DMS53 treated with DMSO at 0.1 percent for 48 hours (cell line): ENCODE measurements around the gene SAG.
"Not testable (repeated sequence)": the region's sequence is repeated elsewhere in the genome, so short reads cannot be mapped to it uniquely, and the experiment has no call there.

Experiments
- DNase-seq: peaks from one replicate; lab custom pipeline; 2025; ENCODE audit not compliant: unreplicated experiment; lab: John Stamatoyannopoulos, UW

The SAG gene

DNA sequence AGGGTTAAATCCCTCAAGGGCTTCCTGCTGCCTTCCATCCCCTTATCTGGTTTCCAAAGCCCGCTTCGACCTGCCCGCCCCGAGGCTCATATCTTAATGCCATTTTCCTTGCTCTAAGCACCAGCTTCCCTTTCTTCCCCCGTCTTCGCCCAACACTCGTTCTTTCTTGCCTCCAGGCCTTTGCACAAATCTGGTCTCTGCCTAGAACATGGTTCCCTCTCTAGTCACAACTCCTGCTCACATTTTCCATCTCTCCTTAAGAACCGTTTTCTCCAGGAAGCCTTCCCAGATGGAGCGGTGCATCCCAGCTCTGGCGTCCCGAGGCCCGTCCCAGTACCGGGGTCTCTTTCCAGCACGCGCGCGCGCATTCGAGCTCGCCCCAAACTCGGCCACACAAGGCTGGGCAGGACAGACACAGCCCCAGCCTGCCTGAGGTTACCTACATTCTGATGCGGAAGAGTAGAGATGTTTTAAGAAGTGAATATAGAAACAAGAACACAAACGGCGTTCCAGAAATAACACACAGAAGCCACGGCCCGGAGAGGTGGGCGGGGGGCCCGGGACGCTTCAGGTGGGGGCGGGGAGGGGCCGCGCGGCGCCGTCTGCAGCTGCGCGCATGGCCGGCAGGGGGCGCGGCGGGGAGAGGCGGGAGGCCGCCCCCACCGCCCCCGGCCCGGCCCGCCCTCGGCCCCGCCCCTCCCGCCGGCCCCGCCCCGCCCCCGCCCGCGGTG is 46.3 kb downstream of the SAG start, which contains the start of gene DGKD:
DGKD (plus strand) TSS at position 726 of the 731 bp plus-strand sequence. CDS start 25 bp downstream, outside the sequence.
- DNase-seq, result peak; percentile 15

DNA sequence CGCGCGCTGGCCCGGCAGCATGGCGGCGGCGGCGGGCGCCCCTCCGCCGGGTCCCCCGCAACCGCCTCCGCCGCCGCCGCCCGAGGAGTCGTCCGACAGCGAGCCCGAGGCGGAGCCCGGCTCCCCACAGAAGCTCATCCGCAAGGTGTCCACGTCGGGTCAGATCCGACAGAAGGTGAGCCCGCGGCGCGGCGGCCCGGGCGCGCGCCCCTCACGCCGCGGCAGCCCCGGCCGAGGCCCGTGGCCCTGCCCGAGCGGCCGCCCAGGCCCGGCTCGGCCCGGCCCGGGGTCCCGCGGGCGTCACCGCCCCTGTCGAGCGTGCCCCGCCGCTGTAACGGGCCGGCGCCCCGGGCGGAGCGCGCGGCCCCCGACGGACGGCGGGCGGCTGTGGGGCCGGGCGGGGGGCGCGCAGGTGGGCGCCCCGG is 46.9 kb downstream of the SAG start:
- no peak for DNase-seq

DNA sequence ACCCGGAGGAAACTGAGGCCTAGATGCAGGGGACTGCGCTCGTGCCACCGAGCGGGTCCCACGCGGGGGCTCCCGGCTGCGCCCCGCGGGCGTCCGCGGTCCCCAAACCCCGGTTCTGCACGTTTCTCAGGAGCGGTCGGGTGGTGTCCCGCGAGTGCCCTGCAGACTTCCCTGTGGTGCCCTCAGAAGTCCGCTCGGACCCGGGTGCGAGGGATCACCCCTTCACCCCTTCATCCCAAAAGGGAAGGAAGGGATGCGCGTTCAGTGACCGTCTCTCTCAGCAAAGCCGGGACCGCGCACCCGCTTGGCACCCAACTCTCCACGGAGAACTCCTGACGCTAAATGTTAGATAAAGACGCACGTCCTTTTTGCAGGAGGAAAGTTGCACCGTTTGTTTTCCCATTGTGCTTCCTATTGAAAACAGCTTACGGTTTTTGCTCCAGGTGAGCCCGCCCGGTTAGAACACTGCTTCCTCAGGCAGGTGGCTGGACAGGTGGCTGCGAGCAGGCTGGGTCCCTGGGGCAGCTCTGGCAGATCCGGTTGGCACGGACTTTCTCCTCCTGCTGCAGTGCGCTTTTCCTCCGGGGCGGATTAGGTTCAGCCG is 47.5 kb downstream of the SAG start:
- DNase-seq, result peak; percentile 19

DNA sequence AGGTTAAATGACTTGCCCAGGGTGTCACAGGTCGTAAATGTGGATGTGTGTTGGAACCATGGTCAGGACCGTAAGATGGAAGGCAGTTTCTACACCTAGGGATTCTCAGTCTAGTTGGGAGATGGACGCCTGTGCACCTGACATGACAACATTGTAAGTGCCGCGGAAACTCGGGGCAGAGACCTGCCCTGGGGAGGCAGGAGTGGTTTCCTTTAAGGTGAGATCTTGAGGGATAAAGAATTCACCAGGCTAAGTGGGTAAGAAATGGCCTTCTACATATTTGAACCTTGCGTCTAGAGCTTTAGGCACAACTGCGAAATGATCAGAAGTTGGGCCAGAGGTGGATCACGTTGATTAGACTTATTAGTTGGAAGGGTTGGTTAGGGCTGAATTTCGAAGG is 48.3 kb downstream of the SAG start:
- DNase-seq, result no peak

DNA sequence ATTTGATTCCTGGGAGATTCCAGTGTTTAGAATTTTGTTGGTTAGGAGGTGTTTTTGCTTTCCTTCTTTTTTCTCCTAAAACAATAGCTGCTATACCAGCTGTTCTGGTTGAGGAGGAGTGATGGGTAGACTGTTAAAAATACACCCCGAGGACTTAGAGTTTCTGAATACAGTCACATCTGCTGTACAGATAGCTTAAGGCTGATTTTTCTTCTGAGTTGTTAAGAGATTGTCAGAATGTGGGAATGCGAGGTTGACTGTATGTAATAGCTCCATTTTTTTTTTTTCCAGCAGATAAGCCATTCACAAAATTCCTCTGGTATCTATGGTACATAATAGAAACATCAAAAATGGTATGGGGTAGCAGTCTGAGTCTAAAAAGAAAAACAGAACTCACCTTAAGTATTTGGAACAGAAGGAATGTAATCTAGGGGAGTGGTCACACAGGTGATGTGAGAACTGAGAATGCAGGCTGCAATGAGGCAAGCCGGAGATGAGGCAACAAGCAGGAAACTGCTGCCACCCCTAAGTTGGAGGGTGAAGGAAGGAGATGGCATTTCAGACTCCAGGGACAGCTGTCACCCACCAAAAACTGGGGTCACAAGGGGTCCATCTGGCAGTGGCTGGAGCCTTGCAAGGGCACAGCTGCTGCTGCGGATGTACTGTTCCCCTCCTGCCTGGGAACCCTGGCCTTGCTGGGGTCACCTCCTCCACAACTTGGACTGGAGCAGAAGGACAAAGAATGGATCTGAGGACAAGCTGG is 49.1 kb downstream of the SAG start:
- no peak for DNase-seq

DNA sequence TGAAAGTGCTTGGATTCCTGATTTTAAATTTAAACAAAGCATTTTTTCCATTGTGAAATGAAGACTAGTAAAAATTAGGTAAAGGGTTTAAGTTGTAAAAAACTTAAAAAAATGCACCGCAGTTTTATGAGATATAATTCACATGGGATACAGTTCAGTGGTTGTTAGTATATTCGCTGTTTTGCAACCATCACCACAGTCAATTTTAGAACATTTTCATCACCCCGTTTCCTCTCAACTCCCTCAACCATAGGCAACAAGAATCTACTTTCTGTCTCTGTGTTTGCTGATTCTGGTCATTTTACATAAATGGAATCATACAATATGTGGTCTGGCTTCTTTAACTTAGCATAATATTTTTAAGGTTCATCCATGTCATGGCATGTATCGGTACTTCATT is 50.7 kb downstream of the SAG start:
- no peak for DNase-seq

DNA sequence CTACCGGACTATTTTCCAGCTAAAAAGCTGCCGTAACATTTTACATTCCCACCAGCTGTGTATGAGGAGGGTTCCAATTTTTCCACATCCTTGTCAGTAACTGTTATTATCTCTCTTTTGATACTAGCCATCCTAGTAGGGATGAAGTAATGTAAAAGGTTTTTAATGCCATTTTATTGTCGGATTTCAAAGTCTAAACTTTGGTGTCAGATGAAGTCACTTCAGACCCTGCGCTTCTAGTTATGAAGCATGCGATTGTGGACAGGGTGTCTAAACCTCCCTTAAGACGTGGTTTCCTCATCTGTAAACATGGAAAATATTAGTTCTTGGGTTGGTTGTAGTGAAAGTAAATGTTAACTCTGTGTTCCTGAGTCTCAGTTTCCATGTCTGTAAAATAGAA is 51.3 kb downstream of the SAG start:
- DNase-seq, result no peak

DNA sequence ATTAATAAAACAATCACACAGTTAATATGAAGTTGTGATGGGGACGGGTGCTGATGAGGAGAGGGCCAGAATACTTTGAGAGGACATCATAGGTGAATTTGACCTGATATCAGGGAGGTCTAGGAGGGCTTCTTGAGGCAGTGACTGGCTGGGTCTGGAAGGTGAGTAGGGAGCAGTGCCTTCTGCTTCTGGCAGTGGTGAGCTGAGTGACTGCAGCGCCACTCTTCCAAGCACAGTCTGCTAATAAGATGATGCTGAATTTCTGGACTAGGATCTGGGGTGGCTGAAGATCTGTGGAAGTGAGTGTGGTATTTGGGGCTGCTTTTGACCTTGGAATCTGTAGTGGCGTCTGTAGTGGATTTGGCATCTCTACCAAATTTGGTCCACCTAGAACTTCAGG is 52.2 kb downstream of the SAG start:
- no peak for DNase-seq

DNA sequence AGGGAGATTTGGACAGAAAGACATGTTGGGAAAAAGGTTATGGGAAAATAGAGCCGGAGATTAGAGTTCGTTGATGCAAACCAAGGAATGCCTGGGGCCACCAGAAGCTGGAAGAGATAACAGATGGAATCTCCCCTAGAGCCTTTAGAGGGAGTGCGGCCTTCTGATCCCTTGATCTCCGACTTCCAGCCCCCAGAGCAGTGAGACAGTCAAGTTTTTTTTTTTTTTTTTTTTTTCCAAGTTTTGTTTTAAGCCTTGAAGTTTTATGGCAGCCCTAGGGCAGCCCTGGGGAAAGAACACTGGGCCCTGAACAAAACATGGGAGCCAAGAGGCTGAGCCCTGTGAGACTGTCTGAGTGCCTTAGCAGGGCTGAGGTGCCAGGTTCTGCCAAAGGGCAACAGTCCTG is 53.2 kb downstream of the SAG start:
- no peak for DNase-seq

DNA sequence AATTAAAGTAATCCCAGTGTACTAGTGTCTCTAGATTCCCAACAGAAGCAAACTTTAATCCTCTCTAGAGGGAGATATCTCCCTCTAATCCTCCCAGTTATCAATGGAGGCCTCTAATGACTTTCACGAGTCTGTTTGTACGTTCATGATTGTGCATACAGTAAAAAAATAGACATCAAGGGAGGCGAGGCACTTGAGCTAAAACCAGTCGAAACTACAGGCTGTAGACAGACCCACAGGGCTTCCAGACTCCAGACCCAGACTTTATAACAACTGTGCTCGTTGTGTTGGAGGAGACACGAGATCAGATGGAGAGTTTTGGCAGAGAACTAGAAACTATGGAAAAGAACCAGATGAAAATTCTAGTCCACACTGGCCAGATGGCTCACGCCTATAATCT is 53.7 kb downstream of the SAG start:
- no peak for DNase-seq

DNA sequence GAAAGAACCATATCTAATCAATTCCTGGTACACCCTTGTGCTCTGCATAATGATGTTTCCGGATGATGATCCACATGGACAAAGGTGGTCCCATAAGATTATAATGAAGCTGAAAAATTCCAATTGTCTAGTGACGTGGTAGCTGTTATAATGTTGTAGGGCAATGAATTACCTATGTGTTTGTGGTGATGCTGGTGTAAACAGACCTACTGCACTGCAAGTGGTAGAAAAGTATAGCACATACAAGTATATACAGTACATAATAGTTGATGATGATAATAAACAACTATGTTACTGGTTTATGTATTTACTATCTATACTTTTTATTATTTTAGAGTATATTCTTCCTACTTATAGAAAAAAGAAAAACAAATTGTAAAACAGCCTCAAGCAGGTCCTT is 55.1 kb downstream of the SAG start:
- no peak for DNase-seq

DNA sequence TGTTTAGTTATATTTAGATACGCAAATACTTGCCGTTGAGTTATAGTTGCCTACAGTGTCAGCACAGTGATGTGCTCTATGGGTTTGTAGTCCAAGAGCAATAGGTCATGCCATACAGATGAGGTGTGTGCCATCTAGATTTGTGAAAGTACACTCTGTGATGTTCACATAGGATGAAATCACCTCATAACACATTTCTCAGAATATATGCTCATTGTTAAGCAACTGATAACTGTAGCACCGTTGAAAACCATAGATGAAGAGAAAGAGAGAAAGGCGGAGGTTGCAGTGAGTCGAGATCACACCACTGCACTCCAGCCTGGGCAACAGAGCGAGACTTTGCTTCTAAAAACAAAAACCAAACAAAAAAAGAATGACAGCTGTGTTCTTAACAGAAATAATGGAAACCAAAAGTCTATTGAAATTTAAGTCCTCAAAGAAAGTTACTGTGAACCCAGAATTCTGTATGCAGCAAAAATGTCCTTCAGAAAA is 56.2 kb downstream of the SAG start:
- no peak for DNase-seq

DNA sequence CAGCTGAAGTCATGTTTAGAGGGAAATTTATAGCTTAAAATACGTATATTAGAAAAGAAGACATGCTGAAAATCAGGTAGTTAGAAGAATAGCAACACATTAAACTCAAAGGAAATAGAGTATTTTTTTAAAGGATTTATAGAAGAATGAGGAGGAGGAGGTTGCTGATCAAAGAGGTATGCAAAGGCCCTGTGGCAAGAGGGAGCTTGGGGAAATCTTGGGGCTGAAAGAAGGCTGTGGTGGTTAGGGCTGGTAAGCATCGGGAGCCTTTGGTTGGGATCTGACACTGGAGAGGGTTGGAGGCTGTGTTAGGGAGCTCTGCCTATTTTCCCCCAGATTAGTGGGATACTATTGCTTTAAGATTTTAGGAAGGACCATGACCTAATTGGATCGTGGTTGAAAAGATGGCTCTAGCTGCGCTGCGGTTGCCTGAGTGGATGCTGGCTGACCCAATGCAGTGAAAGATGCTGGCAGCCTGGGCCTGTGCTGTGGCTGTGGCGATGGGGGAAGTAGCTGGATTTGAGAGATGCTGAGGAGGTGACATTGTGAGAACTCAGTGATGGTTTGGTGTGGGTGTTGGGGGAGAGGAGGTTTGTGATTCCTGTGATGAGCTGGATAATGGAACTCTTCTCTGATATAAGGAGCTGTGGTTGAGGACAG is 58.4 kb downstream of the SAG start:
- DNase-seq, result no peak

DNA sequence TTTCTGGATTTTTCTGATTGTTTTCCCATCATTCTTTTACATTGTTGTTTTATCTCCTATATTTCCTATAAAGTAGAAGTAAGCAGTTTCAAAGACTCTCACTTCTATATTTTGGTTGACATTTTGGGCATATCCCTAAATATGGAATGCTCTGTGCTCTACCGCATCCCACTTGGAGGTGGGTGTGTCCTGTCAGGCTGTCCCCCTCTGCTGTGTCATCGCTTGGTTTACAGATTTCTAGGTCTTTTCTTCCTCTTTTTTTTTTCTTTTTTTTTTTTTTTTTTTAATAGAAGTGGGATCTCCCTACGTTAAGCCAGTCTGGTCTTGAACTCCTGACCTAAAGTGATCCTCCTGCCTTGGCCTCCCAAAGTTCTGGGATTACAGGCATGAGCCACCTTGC is 60.0 kb downstream of the SAG start:
- no peak for DNase-seq

DNA sequence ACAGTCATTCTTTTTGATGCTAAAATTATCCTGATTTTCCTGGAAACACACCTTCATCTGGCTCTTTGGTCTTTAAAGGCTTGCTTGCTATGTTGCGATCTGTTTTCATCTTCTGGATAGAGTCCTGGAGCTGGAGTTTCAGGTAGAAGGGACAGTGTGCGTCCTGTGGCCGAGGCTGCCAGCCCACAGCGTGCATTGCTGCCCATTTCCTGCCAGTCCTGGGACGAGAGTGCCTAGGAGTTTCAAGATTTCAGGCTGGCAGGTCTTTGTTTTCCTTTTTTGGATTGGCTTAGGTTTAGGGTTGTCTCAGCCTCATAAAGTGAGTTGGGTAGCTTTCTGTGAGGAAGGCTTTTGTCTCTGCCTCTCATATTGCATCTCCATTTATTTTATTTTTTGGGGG is 61.1 kb downstream of the SAG start:
- no peak for DNase-seq

DNA sequence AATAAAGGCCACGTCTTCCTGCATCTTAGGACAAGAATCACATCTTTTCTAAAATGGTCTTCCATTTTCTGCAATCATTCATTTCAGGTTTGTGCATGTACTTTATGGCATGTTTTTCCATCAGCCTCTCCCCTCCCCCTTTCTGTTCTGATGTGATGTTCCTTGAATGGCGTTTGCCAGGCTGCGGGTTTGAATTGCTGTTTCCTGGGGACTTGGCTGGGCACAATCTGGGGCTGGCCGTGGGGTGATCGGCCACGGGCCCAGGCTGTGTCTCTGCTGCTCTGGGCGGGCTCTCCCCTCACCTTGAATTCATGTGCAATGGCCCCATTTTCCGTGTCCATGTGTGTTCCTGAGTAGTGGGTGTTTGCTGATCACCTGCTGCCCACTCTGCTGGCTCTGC is 61.8 kb downstream of the SAG start:
- DNase-seq, result no peak

DNA sequence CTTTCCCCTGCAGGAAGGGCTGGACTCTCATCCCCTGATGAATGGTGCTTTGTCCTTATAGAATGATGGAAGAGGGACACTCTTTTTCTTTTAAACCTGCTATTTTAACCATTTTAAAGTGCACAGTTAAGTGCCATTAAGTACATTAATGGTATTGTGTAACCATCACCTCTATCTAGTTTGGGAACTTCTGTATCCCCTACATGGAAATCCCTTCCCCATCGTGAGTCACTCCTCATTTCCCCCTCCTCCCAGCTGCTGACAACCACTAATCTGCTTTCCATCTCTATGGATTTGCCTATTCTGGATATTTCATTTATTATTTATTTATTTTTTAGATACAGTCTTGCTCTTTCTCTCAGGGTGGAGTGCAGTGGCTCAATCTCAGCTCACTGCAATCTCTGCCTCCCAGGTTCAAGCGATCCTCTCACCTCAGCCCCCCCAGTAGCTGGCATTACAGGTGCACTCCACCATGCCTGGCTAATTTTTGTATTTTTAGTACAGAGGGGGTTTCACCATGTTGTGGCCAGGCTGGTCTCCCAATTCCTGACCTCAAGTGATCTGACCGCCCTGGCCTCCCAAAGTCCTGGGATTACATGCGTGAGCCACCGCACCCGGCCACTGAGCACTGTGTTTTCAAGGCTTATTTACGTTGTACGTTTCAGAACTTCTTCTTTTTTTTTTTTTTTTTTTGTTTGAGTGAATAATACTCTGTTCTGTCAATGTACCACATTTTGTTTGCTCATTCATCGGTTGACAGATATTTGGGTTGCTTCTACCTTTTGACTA is 62.5 kb downstream of the SAG start:
- no peak for DNase-seq

DNA sequence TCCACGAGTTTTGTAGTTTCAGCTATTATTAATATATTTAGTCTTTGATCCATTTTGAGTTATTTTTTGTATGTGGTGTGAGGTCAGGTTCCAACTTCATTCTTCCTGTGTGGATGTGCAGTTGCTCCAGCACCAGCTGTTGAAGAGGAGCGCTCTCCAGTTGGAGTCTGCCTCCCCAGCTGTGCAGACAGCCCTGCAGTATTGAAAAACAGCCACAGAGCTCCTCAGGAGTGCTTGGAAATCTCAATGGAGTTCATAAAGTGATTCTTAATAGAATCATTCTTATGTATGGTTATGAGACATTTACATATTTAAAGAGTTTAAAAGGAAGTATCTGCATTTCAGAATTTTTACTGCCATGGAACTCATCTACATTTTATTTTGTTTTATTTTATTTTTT is 64.0 kb downstream of the SAG start:
- DNase-seq, result no peak

DNA sequence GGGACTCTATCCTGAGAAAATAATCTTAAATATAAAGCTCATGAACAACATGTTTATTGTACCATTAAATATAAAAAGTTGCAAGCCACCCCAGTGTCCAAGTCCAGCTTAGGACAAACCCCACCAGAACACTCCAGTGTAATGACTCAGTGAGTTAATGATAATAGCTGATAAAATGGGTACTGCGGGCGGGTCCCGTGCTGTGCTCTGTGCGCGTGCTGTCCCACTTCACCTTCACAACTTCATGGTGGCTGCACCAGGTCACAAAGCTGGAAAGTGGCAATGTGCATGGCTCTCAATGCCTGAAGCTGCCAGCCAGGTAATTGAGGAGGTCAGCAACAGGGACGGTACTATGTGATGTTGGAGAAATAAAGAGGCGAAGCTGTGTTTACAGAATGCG is 65.2 kb downstream of the SAG start:
- no peak for DNase-seq

DNA sequence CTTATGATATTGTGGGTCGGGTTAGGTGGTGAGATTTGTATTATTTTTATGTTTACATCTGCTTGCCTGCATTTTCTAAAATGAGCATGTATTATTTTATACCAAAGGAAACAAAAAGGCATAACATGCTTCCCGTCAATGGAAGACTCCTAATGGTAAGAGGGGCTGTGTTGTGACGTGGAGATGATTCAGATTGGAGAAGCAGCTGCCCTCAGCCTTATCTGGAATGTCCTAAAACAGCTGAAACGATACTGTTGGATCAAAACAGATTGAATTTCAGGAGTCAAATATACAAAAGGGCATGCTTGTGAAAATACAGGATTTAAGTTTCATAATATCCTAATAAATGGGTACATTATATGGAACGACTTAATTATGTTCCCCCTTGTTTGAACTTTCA is 65.7 kb downstream of the SAG start:
- DNase-seq, result no peak

DNA sequence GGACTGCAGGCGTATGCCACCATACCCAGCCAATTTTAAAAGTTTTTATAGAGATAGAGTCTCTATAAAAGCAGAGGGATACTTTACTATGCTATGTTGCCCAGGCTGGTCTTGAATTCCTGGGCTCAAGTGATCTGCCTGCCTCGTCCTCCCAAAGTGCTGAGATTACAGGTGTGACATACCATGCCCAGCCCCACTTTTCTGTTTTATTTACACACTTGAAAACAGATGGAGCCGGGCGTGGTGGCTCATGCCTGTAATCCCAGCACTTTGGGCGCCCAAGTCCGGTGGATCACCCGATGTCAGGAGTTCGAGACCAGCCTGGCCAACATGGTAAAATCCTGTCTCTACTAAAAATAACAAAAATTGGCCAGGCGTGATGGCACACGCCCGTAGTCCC is 67.2 kb downstream of the SAG start:
- DNase-seq, result not testable (repeated sequence)
